ENCODE results near the gene PPP3CA. TPM values are rescaled to one million over a fixed set of nuclear protein-coding genes. Genes with fewer than 3 reads are reported as not detected.
A peak's percentile ranks its signal among the peaks of the same experiment; 100 is the strongest.

PPP3CA gene
- total RNA-seq, 4 donors from 2014 or later: 19.0 to 39.6 (median 20.3) TPM

GRCh38 chr4:101086801-101087586 is 260.3 kb downstream of the PPP3CA start:
- Histone ChIP-seq H3K9me3 (no peaks in the 10 kb centered on the region), H3K36me3 (no peaks in the 10 kb centered on the region), H3K4me1 (no peaks in the 10 kb centered on the region), H3K4me3 (no peak overlapping the region), H3K27me3 (no peaks in the 10 kb centered on the region), H3K27ac (no peak overlapping the region)
- peak in 1 of 6 experiments; percentile 3 for TF ChIP-seq CTCF (IDR thresholded peaks at IDR 0.05)
- no peak for TF ChIP-seq POLR2A (IDR thresholded peaks at IDR 0.05)
- DNase-seq: no peak

- TF ChIP-seq POLR2A (IDR thresholded peaks at IDR 0.05) (no peak), CTCF (IDR thresholded peaks at IDR 0.05) (no peak)
- no peaks in the 10 kb centered on the region for H3K27me3 ChIP-seq
- H3K4me1 ChIP-seq: no peaks in the 10 kb centered on the region
- no peaks in the 10 kb centered on the region for H3K9me3 ChIP-seq
- DNase-seq: no peak
- H3K27ac ChIP-seq: no peak overlapping the region
- no peak overlapping the region for H3K4me3 ChIP-seq
- peaks cover 0 to 7% (median 0%) of the 10 kb centered on the region in 3 donors for H3K36me3 ChIP-seq
These were observed 264.2 kb downstream of the PPP3CA start for GRCh38 chr4:101083131-101083530.

- no peak overlapping the region for H3K4me3 ChIP-seq
- no peaks in the 10 kb centered on the region for H3K4me1 ChIP-seq
- TF ChIP-seq CTCF (IDR thresholded peaks at IDR 0.05) (no peak), POLR2A (IDR thresholded peaks at IDR 0.05) (no peak)
- H3K36me3 ChIP-seq: peaks cover 0 to 7% (median 0%) of the 10 kb centered on the region in 3 donors
- DNase-seq: no peak
- no peaks in the 10 kb centered on the region for H3K27me3 ChIP-seq
- H3K27ac ChIP-seq: no peak overlapping the region
- H3K9me3 ChIP-seq: no peaks in the 10 kb centered on the region
These were observed 265.5 kb downstream of the PPP3CA start for GRCh38 chr4:101081695-101082369.

GRCh38 chr4:101081166-101081565 is 266.2 kb downstream of the PPP3CA start:
- Histone ChIP-seq H3K27ac (no peak overlapping the region), H3K27me3 (no peaks in the 10 kb centered on the region), H3K4me1 (no peaks in the 10 kb centered on the region), H3K9me3 (no peaks in the 10 kb centered on the region), H3K4me3 (no peak overlapping the region), H3K36me3 (peaks cover 0 to 7% (median 0%) of the 10 kb centered on the region in 3 donors)
- no peak for TF ChIP-seq POLR2A (IDR thresholded peaks at IDR 0.05)
- no peak for TF ChIP-seq CTCF (IDR thresholded peaks at IDR 0.05)
- DNase-seq: no peak

GRCh38 chr4:101078950-101079349 is 268.4 kb downstream of the PPP3CA start:
- no peak for DNase-seq
- TF ChIP-seq POLR2A (IDR thresholded peaks at IDR 0.05): no peak
- TF ChIP-seq CTCF (IDR thresholded peaks at IDR 0.05): no peak
- H3K9me3 ChIP-seq: no peaks in the 10 kb centered on the region
- no peak overlapping the region for H3K27ac ChIP-seq
- H3K36me3 ChIP-seq: peaks cover 0 to 7% (median 0%) of the 10 kb centered on the region in 3 donors
- H3K4me3 ChIP-seq: no peak overlapping the region
- H3K27me3 ChIP-seq: no peaks in the 10 kb centered on the region
- H3K4me1 ChIP-seq: no peaks in the 10 kb centered on the region

All from Peyer's patch (tissue), 4 donors.